Activated naive CD4-positive, alpha-beta T cell treated with anti-CD3 and anti-CD28 coated beads, Interleukin-2, amount 10 ng/mL, durations not matched to agents 7 days and 5 days (primary cell): ENCODE measurements around the gene COL4A4.
"Not testable (repeated sequence)": the region's sequence is repeated elsewhere in the genome, so short reads cannot be mapped to it uniquely, and the experiment has no call there.

Source experiments
- CTCF ChIA-PET: fragments of 350-600 bp; sonication (Branson Sonifier 250); formaldehyde crosslinking; loops from one replicate; lab custom pipeline; 2021; ENCODE audit warnings: antibody characterized with exemption; lab: Charles Lee
- DNase-seq: peaks from one replicate; pipeline ENCODE4 v3.0.0-alpha.2; 2020
- H3K27ac Mint-ChIP-seq: one replicate; pipeline ENCODE4 v1.8.0; 2021; ENCODE audit warnings: mild to moderate bottlenecking, moderate library complexity, mixed read lengths
- H3K27me3 Mint-ChIP-seq: one replicate; pipeline ENCODE4 v1.8.0; 2021; ENCODE audit warnings: mild to moderate bottlenecking, mixed read lengths
- H3K36me3 Mint-ChIP-seq: one replicate; pipeline ENCODE4 v1.8.0; 2021; ENCODE audit warnings: mixed read lengths
- H3K4me1 Mint-ChIP-seq: one replicate; pipeline ENCODE4 v1.8.0; 2021; ENCODE audit warnings: mixed read lengths
- H3K4me3 Mint-ChIP-seq: one replicate; pipeline ENCODE4 v1.8.0; 2021; ENCODE audit warnings: mild to moderate bottlenecking, moderate library complexity, mixed read lengths
- H3K9me3 Mint-ChIP-seq: one replicate; pipeline ENCODE4 v1.8.0; 2021; ENCODE audit warnings: mixed read lengths

Gene COL4A4

DNA sequence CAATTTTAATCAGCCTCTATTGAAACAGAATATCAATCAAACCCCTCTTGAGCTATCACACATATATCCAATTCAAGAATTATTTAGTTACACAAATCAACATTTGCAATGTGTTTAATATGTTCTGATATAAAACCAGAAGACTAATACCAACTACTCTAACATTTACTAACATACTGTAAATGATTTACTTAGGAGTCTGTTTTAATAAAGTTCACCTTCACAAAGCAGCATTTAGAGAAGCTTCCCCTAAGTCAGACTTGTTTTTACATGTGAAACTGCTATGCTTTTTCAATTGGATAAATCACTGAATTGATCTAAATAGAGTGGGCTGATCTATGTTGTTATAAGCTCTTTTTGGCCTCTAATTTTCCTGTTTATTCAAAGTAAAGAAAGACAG lies 18.8 kb upstream of the COL4A4 start:
- H3K27ac Mint-ChIP-seq: no peak overlapping the region
- H3K27me3 Mint-ChIP-seq: peaks cover 13% of the 10 kb centered on the region
- H3K9me3 Mint-ChIP-seq: no peaks in the 10 kb centered on the region
- CTCF ChIA-PET: no interaction called here
- no peaks in the 10 kb centered on the region for H3K4me1 Mint-ChIP-seq
- no peaks in the 10 kb centered on the region for H3K36me3 Mint-ChIP-seq
- H3K4me3 Mint-ChIP-seq: no peak overlapping the region
- DNase-seq: no peak

DNA sequence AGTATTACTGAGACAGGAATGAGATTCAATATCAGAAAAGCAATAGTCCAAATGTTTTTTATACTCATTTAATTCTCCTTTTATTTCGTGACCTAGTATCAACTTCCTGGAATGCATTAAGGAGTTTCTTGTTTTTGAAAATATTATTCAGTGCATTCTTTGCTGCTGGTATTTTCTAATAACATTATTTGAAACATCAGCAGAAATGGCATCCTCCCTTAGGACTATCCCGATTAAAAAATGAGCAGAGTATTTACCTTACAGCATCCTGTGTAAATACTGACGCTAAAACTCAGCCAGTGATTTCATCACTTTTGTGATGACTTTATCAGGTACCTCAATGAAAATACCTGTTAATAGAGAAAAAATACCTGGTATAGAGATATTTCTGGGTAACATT lies 16.8 kb upstream of the COL4A4 start:
- Mint-ChIP-seq H3K27ac (no peak overlapping the region), H3K36me3 (no peaks in the 10 kb centered on the region), H3K9me3 (no peaks in the 10 kb centered on the region), H3K4me1 (no peaks in the 10 kb centered on the region), H3K4me3 (no peak overlapping the region), H3K27me3 (peaks cover 13% of the 10 kb centered on the region)
- DNase-seq: no peak
- CTCF ChIA-PET: no interaction called here

DNA sequence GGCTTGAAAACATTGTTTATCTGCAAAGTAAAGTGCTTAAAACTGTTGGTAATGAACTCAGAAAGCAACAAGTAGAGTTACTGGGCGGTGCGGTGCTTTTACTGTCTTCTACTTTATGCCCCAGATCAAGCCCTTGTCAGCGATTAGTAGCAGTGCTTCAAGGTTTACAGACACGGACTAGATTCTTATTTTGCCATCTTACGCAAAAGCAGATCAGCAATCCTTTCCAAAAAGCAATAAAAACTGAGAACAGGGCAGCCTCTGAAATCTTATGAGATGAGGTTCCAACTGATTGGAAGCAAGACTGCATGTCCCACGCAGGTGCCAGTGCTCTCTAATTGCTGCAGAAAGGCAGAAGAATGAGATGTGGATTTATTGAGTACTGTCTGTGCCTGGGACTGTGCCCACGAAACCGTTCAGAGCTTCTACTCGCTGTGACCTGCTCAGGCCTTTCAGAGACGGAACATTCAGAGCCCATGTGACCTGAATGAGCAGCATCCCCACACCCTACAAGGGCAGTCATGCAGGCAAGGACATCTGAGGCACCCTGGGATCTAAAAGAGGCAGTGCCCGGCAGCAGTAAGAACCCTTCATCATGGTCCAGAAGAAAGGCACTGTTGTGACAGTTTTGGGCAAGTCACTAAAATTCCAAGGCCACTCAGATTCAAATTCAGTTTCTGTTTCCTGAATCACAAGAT lies 16.1 kb upstream of the COL4A4 start:
- no peaks in the 10 kb centered on the region for H3K36me3 Mint-ChIP-seq
- no peak overlapping the region for H3K27ac Mint-ChIP-seq
- H3K27me3 Mint-ChIP-seq: peaks cover 13% of the 10 kb centered on the region
- H3K4me1 Mint-ChIP-seq: no peaks in the 10 kb centered on the region
- no peaks in the 10 kb centered on the region for H3K9me3 Mint-ChIP-seq
- no peak overlapping the region for H3K4me3 Mint-ChIP-seq
- DNase-seq: no peak
- CTCF ChIA-PET: no interaction called here

DNA sequence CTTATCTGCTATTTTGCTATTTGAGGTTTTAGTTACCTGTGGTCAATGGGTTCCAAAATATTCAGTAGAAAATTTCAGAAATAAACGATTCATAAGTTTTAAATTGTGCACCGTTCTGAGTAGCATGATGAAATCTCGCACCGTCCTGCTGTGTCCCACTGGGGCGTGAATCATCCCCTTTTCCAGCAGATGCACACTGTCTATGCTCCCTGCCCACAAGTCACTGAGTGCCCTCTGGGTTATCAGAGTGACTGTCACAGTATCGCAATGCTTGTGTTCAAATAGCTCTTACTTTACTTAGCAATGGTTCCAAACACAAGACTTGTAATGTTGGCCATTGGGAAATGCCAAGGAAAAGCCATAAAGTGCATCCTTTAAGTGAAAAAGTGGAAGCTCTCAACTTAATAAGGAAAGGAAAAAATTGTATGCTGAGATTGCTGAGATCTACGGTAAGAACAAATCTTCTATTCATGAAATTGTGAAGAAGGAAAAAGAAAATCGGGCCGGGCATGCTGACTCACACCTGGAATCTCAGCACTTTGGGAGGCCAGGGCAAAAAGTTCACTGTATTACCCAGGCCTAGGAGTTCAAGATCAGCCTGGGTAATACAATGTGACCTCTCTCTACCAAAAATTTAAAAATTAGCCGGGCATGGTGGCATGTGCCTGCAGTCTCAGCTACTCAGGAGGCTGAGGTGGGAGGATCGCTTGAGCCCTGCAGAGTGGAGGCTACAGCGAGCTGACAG lies 13.8 kb upstream of the COL4A4 start:
- H3K27ac Mint-ChIP-seq: no peak overlapping the region
- CTCF ChIA-PET: no interaction called here
- peaks cover 7% of the 10 kb centered on the region for H3K27me3 Mint-ChIP-seq

DNA sequence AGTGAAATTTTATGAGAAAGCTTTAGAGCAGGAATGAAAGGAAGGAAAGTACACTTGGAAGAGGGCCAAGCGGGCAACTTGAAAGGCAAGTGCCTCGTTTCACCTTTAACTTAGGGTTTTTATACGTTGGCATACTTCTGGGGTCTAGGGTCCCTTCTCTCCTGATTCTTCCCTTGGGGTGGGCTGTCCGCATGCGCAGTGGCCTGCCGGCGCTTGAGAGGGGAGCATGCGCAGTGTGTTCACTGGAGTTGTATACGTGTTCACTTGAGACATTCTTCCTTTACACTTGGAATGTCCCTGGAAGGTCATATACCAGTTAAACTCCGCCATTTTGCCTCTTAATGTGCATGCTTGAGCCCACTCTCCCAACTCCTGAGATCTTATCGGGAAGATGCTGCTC lies 7.8 kb upstream of the COL4A4 start:
- H3K27ac Mint-ChIP-seq, DNase-seq, H3K27me3 Mint-ChIP-seq, H3K4me3 Mint-ChIP-seq, H3K9me3 Mint-ChIP-seq, CTCF ChIA-PET, H3K36me3 Mint-ChIP-seq, H3K4me1 Mint-ChIP-seq: not testable (repeated sequence)

More for the DNA sequence above, 13.8 kb upstream of the COL4A4 start:
- DNase-seq: no peak
- Mint-ChIP-seq H3K4me1 (no peaks in the 10 kb centered on the region), H3K9me3 (no peaks in the 10 kb centered on the region), H3K36me3 (no peaks in the 10 kb centered on the region), H3K4me3 (no peak overlapping the region)

DNA sequence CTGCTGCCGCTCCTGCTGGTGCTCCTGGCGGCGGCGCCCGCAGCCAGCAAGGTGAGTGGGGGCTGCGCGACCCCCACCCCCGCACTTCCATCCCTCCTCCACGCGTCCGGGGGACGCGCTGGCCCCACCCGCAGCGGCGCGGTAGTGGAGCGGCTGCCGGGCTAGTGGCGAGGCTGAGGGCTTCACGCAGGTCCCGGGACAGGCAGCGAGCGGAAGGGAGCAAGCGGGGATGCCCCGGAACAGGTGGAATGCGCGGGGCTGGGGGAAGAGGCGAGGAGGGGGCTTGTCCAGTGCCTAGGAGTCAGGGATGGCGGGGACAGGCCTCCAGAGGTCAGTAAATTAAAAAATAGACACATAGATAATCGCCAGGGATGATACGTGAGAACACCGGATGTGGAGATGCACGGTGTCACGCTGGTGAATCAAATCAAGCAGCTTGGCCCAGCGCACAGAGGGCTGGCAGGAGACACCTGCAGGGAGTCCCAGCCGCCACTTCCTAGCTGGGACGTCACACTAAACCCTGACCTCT lies 822 bp upstream of the COL4A4 start:
- peak; percentile 40 for DNase-seq
- no peaks in the 10 kb centered on the region for H3K36me3 Mint-ChIP-seq
- peaks cover 10% of the 10 kb centered on the region for H3K4me1 Mint-ChIP-seq
- peaks cover 64% of the 10 kb centered on the region for H3K27me3 Mint-ChIP-seq
- H3K9me3 Mint-ChIP-seq: no peaks in the 10 kb centered on the region
- no peak overlapping the region for H3K27ac Mint-ChIP-seq
- CTCF ChIA-PET: no interaction called here
- peak overlapping the region; percentile 63 for H3K4me3 Mint-ChIP-seq

DNA sequence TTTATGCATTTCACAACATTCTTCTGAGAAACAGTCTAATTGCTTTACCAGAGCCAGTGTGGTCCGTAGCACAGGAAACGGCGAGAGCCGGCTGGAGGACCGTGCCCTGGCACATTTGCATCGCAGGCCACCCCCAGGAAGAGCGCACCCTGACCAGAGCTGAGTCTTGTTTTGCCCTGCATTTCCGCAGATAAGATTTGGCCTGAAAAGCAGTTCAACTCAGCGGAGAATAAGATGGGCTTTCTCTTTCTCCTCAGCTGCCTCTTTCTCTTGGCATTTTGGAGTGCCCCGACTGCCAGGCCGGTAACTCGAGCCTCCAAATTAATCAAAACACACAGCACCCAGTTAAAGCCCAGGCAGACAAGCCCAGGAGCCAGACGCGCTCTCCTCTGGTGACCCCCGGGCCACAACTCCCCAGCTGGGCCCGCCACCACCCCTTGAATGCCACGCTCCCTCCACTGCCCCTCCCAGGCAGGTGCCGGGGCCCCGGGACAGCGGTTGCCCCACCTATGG lies 464 bp downstream of the COL4A4 start:
- no peak for DNase-seq
- CTCF ChIA-PET: interaction anchor here (0.9 kb wide), 1 partner anchor 74 kb away, joined by 3 read pairs; no protein-coding TSS in a partner anchor
- H3K4me1 Mint-ChIP-seq: peaks cover 10% of the 10 kb centered on the region
- H3K4me3 Mint-ChIP-seq: peak overlapping the region; percentile 64
- H3K27me3 Mint-ChIP-seq: peaks cover 64% of the 10 kb centered on the region
- H3K27ac Mint-ChIP-seq: no peak overlapping the region
- H3K36me3 Mint-ChIP-seq: no peaks in the 10 kb centered on the region
- no peaks in the 10 kb centered on the region for H3K9me3 Mint-ChIP-seq

DNA sequence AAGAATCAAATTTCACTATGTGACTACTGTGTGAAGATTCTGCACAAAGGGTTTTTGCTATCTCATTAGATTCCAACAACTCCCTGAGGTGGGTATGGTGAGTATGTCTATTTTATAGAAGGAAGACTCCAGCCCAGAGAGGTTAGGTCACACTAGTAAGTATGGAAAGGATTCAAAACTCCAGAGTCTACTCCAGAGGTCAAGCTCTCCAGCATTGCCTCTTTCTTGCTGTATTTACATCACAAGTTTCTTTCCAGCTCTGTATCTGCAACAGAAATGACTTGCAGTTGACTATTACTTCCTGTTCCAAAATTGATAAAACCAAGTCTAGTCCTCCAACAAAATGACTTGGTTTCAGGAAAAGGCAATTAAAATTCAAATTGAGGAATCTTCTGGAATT lies 2.1 kb downstream of the COL4A4 start:
- Mint-ChIP-seq H3K4me1 (peaks cover 10% of the 10 kb centered on the region), H3K36me3 (no peaks in the 10 kb centered on the region), H3K9me3 (no peaks in the 10 kb centered on the region), H3K4me3 (no peak overlapping the region), H3K27ac (no peak overlapping the region), H3K27me3 (peaks cover 60% of the 10 kb centered on the region)
- DNase-seq: no peak
- CTCF ChIA-PET: no interaction called here

DNA sequence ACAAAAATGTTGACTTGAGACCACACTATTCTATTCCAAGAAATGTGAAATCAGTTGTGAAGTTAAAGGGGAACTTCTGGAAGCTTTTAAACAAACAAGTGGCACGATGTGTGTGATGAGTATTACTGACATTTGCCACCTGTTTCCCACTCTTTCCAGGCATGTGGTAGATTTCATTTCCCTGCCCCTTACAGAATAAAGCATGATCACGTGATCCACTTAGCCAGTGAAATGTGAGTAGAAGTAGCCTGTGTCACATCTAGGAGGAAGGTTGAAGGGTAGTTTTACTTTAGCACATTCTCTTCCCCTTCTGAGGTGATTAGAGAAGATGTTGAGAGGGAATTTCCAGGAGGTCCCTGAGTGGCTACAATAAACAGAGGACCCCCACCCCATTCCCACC lies 3.8 kb downstream of the COL4A4 start:
- H3K4me1 Mint-ChIP-seq: peaks cover 8% of the 10 kb centered on the region
- DNase-seq: no peak
- H3K9me3 Mint-ChIP-seq: no peaks in the 10 kb centered on the region
- H3K27me3 Mint-ChIP-seq: peaks cover 50% of the 10 kb centered on the region
- no peaks in the 10 kb centered on the region for H3K36me3 Mint-ChIP-seq
- no peak overlapping the region for H3K4me3 Mint-ChIP-seq
- CTCF ChIA-PET: no interaction called here
- no peak overlapping the region for H3K27ac Mint-ChIP-seq

DNA sequence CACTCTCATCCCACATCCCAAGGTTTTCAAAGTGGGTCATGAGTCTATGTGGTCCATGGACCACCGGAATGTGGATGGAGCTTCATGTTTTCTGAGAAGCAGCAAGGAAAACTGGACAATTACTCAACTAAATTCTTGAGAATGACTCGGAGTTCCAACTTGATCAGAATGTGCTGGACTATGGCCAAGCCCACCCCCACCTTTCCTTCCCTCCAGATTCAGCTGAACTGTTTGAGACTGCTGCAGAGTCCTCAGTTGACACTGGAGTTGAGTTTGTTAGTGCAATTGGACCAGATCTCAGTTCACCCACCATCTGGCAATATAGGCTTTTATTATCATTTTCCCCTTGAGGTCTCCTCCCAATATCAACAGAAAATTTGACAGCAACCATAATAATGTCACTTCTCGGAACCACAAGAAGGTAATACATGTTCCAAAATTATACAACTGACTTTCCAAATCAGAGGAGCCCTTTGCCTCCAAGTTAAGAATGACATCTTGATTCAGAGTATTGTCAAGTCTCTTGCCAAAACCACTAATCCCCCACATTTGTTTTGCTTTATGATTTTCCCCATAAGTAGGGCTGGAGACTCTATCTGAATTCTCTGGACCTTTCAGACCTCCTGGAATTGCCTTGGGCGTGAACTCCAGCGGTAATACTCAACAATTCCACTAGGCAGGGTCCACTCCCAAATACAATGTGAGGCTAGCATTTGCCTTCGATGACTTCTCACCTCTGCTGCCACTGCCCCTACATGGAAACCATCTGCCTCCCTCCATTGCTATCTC lies 8.8 kb downstream of the COL4A4 start:
- DNase-seq: no peak
- Mint-ChIP-seq H3K27me3 (peaks cover 19% of the 10 kb centered on the region), H3K9me3 (no peaks in the 10 kb centered on the region), H3K27ac (no peak overlapping the region), H3K4me1 (no peaks in the 10 kb centered on the region), H3K4me3 (no peak overlapping the region), H3K36me3 (no peaks in the 10 kb centered on the region)
- CTCF ChIA-PET: no interaction called here

DNA sequence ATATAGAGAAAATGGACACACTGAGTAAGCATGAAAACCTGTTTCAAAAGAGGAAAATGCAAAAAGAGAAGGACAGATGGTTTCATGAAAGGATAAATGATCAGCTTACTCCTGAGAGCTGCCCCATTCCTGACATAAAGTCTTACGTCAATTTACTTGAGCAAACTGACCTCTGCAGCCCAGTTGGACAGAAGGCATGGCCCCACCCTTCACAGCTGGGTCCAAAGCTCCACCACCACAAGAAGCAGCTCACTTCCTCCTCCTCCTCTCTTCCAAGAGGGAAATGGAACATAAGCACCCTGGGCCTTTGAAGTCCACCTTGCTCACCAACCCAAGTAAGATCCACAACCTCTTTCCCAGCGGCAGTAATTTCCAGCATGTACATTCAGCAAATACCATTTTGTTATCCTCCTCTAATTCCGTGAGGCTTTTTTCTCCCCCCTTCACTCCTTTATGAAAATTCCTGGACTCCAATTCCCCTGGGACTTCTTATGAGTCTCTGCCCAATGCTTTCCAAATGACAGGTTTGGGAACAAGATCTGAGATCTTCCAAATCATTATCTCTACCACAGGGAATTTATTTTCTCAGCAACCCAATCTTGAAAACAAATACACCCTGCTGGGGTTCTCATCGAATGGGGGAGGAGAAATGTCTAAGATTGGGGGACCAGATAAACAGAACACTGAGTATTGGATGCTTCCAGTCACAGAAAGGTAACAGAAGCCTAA lies 10.1 kb downstream of the COL4A4 start:
- H3K4me1 Mint-ChIP-seq: no peaks in the 10 kb centered on the region
- H3K27ac Mint-ChIP-seq: no peak overlapping the region
- H3K9me3 Mint-ChIP-seq: no peaks in the 10 kb centered on the region
- H3K27me3 Mint-ChIP-seq: peaks cover 19% of the 10 kb centered on the region
- no peak for DNase-seq
- no peak overlapping the region for H3K4me3 Mint-ChIP-seq
- H3K36me3 Mint-ChIP-seq: no peaks in the 10 kb centered on the region
- CTCF ChIA-PET: interaction anchor here (0.6 kb wide), 1 partner anchor 697 kb away, joined by 3 read pairs; no protein-coding TSS in a partner anchor

DNA sequence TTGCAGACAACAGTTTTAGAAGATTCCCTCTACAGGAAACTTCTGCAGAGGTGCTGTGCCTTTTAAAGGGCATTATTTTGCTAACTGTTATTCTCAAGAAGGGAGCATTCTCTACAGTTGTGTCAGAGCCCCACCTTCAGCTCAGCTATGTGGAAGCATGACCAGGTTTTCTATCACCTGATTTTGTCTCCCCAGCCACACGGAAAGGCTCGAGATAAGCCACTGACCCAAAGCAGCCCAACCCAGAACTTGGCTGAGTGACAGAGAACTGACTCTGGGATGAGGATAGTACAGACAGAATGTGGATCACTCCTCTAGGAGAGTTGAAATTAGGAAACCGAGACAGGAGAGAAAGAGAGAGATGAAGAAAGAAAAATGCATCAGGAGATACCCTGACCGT lies 10.7 kb downstream of the COL4A4 start:
- Mint-ChIP-seq H3K27ac (no peak overlapping the region), H3K4me1 (no peaks in the 10 kb centered on the region), H3K27me3 (peaks cover 19% of the 10 kb centered on the region), H3K4me3 (no peak overlapping the region), H3K36me3 (no peaks in the 10 kb centered on the region), H3K9me3 (no peaks in the 10 kb centered on the region)
- CTCF ChIA-PET: no interaction called here
- DNase-seq: no peak

DNA sequence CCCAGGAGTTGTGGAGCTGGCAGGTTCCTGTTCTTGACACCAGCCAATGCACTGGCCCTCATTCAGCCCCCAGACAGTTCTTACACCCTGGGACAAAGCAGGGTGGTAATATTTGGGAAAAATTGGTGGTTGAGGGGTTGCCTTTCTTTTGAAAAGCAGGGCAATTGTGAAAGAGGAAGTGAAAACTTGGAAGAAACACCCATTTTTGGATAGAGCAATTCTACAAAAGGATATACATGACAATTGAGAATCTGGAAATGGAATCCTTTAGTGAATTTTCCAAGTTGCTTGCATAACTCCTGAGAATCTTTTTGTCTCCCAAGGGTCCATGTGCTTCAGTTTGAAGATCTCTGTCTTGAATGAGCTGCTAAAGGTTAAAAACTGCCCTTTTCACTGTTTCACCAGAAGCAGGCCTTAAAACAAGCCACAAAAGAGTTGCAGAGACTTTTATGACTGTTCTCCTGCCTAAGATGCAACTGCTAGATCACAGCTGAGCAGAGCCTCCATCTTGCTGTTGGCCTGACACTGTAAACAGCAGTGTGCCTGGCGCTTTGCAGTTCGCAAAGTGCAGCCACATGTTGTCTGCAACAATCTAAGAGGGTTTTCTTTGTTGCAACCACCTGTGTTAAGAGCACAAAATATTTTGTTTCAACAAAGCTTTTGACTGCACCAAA lies 11.8 kb downstream of the COL4A4 start:
- no peaks in the 10 kb centered on the region for H3K9me3 Mint-ChIP-seq
- CTCF ChIA-PET: no interaction called here
- no peak for DNase-seq
- H3K27ac Mint-ChIP-seq: no peak overlapping the region
- H3K4me3 Mint-ChIP-seq: no peak overlapping the region
- H3K4me1 Mint-ChIP-seq: no peaks in the 10 kb centered on the region
- peaks cover 19% of the 10 kb centered on the region for H3K27me3 Mint-ChIP-seq
- H3K36me3 Mint-ChIP-seq: no peaks in the 10 kb centered on the region
